ENCODE results near the gene KDM5C. TPM values are rescaled to one million over a fixed set of nuclear protein-coding genes. Genes with fewer than 3 reads are reported as not detected.

The KDM5C gene
- total RNA-seq, 1 donor from 2014 or later: 71.7 TPM

DNA sequence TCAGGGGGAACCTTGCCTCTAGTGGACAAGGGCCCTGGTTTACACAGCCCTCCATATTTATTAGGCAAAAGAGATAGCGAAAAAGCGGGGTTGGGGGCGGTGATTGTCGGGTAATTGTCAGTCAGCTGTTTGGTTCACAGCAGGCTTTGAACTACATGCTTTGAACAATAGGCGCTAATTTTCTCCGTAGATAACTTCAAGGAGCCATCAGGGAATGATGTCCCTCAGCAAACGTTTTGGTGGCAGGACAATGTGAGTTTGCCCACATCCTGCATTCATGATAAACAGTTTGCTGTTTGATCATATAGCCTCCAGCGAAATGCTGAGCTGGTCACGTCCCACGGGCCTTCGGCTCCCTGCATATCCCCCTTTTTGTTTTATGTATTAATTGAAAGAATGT lies 65.8 kb downstream of the KDM5C start:
- Histone ChIP-seq H3K27ac (no peak overlapping the region), H3K27me3 (no peaks in the 10 kb centered on the region), H3K36me3 (no peaks in the 10 kb centered on the region), H3K9me3 (no peaks in the 10 kb centered on the region), H3K4me3 (no peak overlapping the region), H3K4me1 (no peaks in the 10 kb centered on the region)
- intact Hi-C loops (cut with DNase I): no loop called here
- DNase-seq (ENCODE audit: low spot score in 2 of 2): no peak
- TF ChIP-seq, protein P1, sequence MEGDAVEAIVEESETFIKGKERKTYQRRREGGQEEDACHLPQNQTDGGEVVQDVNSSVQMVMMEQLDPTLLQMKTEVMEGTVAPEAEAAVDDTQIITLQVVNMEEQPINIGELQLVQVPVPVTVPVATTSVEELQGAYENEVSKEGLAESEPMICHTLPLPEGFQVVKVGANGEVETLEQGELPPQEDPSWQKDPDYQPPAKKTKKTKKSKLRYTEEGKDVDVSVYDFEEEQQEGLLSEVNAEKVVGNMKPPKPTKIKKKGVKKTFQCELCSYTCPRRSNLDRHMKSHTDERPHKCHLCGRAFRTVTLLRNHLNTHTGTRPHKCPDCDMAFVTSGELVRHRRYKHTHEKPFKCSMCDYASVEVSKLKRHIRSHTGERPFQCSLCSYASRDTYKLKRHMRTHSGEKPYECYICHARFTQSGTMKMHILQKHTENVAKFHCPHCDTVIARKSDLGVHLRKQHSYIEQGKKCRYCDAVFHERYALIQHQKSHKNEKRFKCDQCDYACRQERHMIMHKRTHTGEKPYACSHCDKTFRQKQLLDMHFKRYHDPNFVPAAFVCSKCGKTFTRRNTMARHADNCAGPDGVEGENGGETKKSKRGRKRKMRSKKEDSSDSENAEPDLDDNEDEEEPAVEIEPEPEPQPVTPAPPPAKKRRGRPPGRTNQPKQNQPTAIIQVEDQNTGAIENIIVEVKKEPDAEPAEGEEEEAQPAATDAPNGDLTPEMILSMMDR (IDR thresholded peaks at IDR 0.05): no peak

DNA sequence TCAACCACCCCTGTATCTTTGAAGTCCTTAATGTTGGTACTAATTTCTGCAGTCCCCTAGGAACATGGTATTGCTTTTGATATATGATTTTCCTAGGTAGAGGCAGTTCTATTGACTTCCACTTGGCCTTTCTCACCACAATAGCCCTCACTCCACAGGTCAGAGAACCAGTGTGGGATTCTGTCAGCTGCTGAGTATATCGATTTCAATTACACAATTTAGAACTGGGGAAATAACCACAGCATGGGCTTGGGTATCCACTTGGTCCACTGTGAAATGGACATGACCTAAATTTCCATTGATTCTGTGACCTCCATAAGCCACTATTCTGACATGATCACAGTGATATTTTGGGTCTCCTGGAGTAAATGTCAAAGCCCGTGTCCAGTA lies 68.8 kb downstream of the KDM5C start:
- no peak for DNase-seq (ENCODE audit: low spot score in 2 of 2)
- intact Hi-C loops (cut with DNase I): no loop called here
- H3K4me3 ChIP-seq: no peak overlapping the region
- H3K4me1 ChIP-seq: no peaks in the 10 kb centered on the region
- H3K36me3 ChIP-seq: no peaks in the 10 kb centered on the region
- H3K27me3 ChIP-seq: no peaks in the 10 kb centered on the region
- TF ChIP-seq, protein P1 (IDR thresholded peaks at IDR 0.05): no peak
- no peaks in the 10 kb centered on the region for H3K9me3 ChIP-seq
- H3K27ac ChIP-seq: no peak overlapping the region

DNA sequence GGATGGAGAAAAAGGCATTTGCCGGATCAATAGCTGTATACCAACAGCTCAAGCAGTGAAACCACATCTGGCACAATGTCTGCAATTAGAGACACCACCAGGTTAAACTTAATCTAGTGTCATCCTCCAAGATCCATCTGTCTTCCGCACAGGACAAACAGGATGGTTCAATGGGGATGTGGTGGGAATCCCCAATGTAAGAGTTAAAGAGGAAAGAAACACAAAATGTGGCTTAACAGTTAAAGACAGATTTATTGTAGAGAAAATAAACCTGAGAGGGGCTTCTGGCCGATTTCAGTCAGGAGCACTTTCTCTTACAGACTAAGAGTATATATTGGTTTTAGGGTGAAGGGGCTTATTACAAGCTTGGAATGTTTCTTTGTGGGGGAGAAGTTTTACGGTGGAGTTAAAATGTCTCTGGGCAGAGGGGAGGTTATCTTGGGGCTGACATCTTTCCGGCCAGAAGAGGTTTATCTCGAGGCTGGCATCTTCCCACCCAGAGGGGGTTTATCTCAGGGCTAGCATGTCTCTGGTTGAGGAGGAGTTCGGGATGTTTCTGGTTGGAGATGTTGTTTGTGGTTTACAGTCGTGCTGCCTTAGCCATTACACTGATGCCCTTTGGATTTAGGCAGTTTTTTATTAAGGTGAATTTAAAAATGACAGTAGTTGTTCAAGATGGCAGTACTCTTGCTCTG lies 69.3 kb downstream of the KDM5C start:
- H3K4me1 ChIP-seq: no peaks in the 10 kb centered on the region
- no peak for DNase-seq (ENCODE audit: low spot score in 2 of 2)
- no peaks in the 10 kb centered on the region for H3K36me3 ChIP-seq
- TF ChIP-seq, protein P1 (IDR thresholded peaks at IDR 0.05): no peak
- H3K27ac ChIP-seq: no peak overlapping the region
- H3K4me3 ChIP-seq: no peak overlapping the region
- no peaks in the 10 kb centered on the region for H3K9me3 ChIP-seq
- H3K27me3 ChIP-seq: no peaks in the 10 kb centered on the region
- intact Hi-C loops (cut with DNase I): no loop called here

DNA sequence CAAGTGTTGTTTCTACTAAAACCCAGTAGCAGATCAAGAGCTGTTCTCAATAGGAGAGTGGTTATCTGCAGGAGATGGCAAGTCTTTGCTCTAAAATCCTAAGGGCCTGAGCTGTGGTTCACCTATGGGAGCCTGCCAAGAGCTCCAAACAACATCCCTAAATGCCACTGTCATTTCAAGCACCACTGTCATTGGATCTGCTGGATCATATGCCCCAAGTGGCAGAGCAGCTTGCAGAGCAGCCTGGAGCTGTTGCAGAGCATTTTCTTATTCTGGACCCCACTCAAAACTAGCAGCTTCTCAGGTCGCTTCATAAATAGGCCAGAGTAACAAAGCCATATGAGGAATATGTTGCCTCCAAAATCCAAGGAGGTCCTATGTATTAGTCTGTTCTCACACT lies 71.4 kb downstream of the KDM5C start:
- Histone ChIP-seq H3K9me3 (no peaks in the 10 kb centered on the region), H3K27me3 (no peaks in the 10 kb centered on the region), H3K36me3 (no peaks in the 10 kb centered on the region), H3K4me3 (no peak overlapping the region), H3K4me1 (no peaks in the 10 kb centered on the region), H3K27ac (no peak overlapping the region)
- TF ChIP-seq, protein P1 (IDR thresholded peaks at IDR 0.05): no peak
- no peak for DNase-seq (ENCODE audit: low spot score in 2 of 2)
- intact Hi-C loops (cut with DNase I): no loop called here

Other genes starting within 250 kb of the KDM5C start
- gene GPR173, start 176.4 kb downstream of the KDM5C start, total RNA-seq: 2.1 TPM
- gene TSPYL2, start 142.8 kb downstream of the KDM5C start, total RNA-seq: 42.3 TPM
- 5.0 TPM for gene KANTR, start 131.1 kb downstream of the KDM5C start, total RNA-seq
- gene IQSEC2, start 56.4 kb upstream of the KDM5C start, total RNA-seq: 43.3 TPM
- gene SMC1A, start 197.4 kb upstream of the KDM5C start, total RNA-seq: 11.2 TPM
- gene RIBC1, start 197.7 kb upstream of the KDM5C start, total RNA-seq: not detected
- 21.5 TPM for gene HSD17B10, start 209.2 kb upstream of the KDM5C start, total RNA-seq